K562 (cell line): Measurements from ENCODE around the gene SPZ1. TPM values are rescaled to one million over a fixed set of nuclear protein-coding genes. Genes with fewer than 3 reads are reported as not detected.

Source experiments
- ATAC-seq: fragments of 200-7000 bp; cut with Tn5 transposase; 3 replicates; pipeline ENCODE4 v1.9.1; 2020; ENCODE audit warnings: moderate library complexity
- BruUV-seq: library from RNA; stranded (reverse); fragments of 400-500 nt; replicated peaks from 2 replicates; lab custom pipeline; 2021; lab: Mats Ljungman, UMichigan
- CTCF ChIA-PET: fragments of 300-600 bp; formaldehyde crosslinking; extraction: SDS; loops from one replicate; lab custom pipeline; 2021; ENCODE audit warnings: low intra/inter-chr PET ratio; lab: Yijun Ruan, JAX
- POLR2A ChIA-PET: fragments of 300-600, 350-650 bp; sonication (Branson Sonifier 250); formaldehyde crosslinking; extraction: SDS; loops from one replicate; lab custom pipeline; 2021; ENCODE audit warnings: antibody characterized with exemption, inconsistent platforms; lab: Yijun Ruan, JAX
- DNase-seq, 4 experiments: peaks; one replicate each; pipeline versions ENCODE4 v3.0.0 to v3.0.0-alpha.2; 2011 to 2018; ENCODE audit warnings: low spot score in 3 of 4, mixed read lengths in 3 of 4; ENCODE audit errors: extremely low read depth in 1 of 4
- FAIRE-seq: peaks from 2 replicates; lab custom pipeline; 2011; peaks lifted over from hg19 to GRCh38; lab: Jason Lieb, UNC
- H2AFZ ChIP-seq: 2 replicates; pipeline ENCODE4 v1.6.0; 2011; ENCODE audit warnings: low read depth, low read length, control low read depth, inconsistent platforms
- H3K27ac ChIP-seq: fragments of 200-600 bp; 3 replicates; pipeline ENCODE4 v1.8.0; 2011; ENCODE audit warnings: low read depth, mild to moderate bottlenecking, control low read depth, inconsistent platforms, low read length, moderate library complexity, mixed read lengths; ENCODE audit errors: extremely low read depth
- H3K27me3 ChIP-seq, 2 experiments: fragments of 300-600 bp in 1 of 2; 2 replicates in 1 of 2; 3 replicates in 1 of 2; pipeline versions ENCODE4 v1.6.0 to v1.8.0; 2011; ENCODE audit warnings: inconsistent platforms in 2 of 2, low read length in 2 of 2, mild to moderate bottlenecking in 1 of 2, mixed read lengths in 1 of 2, moderate library complexity in 1 of 2; ENCODE audit not compliant: control insufficient read depth in 2 of 2, insufficient read depth in 2 of 2
- H3K36me3 ChIP-seq: fragments of 300-600 bp; 3 replicates; pipeline ENCODE4 v1.8.0; 2011; ENCODE audit warnings: mild to moderate bottlenecking, low read length, inconsistent platforms; ENCODE audit not compliant: control insufficient read depth, insufficient read depth
- H3K4me1 ChIP-seq, 2 experiments: fragments of 200-600 bp in 1 of 2; replicated peaks in 1 of 2; 2 replicates in 1 of 2; 3 replicates in 1 of 2; pipeline versions ENCODE4 v1.5.1 to v1.8.0; 2011; ENCODE audit warnings: inconsistent platforms in 2 of 2, low read length in 2 of 2, mild to moderate bottlenecking in 1 of 2, mixed read lengths in 1 of 2, moderate library complexity in 1 of 2; ENCODE audit not compliant: control insufficient read depth in 2 of 2, insufficient read depth in 2 of 2
- H3K4me2 ChIP-seq: 2 replicates; pipeline ENCODE4 v1.6.1; 2011; ENCODE audit warnings: low read length, control low read depth, inconsistent platforms, mixed read lengths; ENCODE audit not compliant: insufficient read depth
- H3K4me3 ChIP-seq: fragments of 200-600 bp; sonication (generic), shearing (Covaris generic); 2 replicates; pipeline ENCODE4 v1.5.1; 2016; ENCODE audit warnings: control low read depth, inconsistent platforms
- H3K79me2 ChIP-seq: fragments of 200-600 bp; 3 replicates; pipeline ENCODE4 v1.8.0; 2011; ENCODE audit warnings: low read length, inconsistent platforms; ENCODE audit not compliant: control insufficient read depth, insufficient read depth
- H3K9ac ChIP-seq, 2 experiments: 2 replicates each; pipeline versions ENCODE4 v1.6.0 to v1.6.1; 2011; ENCODE audit warnings: low read depth in 2 of 2, low read length in 2 of 2, control low read depth in 1 of 2, inconsistent platforms in 1 of 2, mild to moderate bottlenecking in 1 of 2, mixed read lengths in 1 of 2; ENCODE audit not compliant: insufficient read depth in 1 of 2
- H3K9me1 ChIP-seq: one replicate; pipeline ENCODE4 v1.6.0; 2011; ENCODE audit warnings: inconsistent platforms, mild to moderate bottlenecking, low read length, moderate library complexity; ENCODE audit not compliant: control insufficient read depth, insufficient read depth
- H3K9me3 ChIP-seq: replicated peaks from 2 replicates; pipeline ENCODE4 v1.5.1; 2011; ENCODE audit warnings: low read depth, low read length, inconsistent platforms; ENCODE audit not compliant: control insufficient read depth, insufficient read depth
- H4K20me1 ChIP-seq: replicated peaks from 2 replicates; pipeline ENCODE4 v1.6.1; 2011; ENCODE audit warnings: low read length, inconsistent platforms, mixed read lengths; ENCODE audit not compliant: control insufficient read depth, insufficient read depth
- CBX5 ChIP-seq: IDR thresholded peaks from 2 replicates; pipeline ENCODE4 v1.6.1; 2014; ENCODE audit warnings: low read depth, borderline replicate concordance
- E2F5 ChIP-seq: sonication (generic); formaldehyde crosslinking; IDR thresholded peaks from 2 replicates; pipeline ENCODE4 v1.8.0; 2022; ENCODE audit warnings: mild to moderate bottlenecking, missing genetic modification reagents
- EP400 ChIP-seq: fragments of 450-650 bp; IDR thresholded peaks from 2 replicates; pipeline ENCODE4 v1.6.1; 2017; ENCODE audit warnings: antibody characterized with exemption, mild to moderate bottlenecking, moderate library complexity
- FOXP4 ChIP-seq: sonication (generic); formaldehyde crosslinking; IDR thresholded peaks from 2 replicates; pipeline ENCODE4 v1.8.0; 2022; ENCODE audit warnings: mild to moderate bottlenecking, missing genetic modification reagents, borderline replicate concordance
- HMBOX1 ChIP-seq: sonication (generic); IDR thresholded peaks from 2 replicates; pipeline ENCODE4 v1.6.1; 2016
- NRF1 ChIP-seq, 2 experiments: fragments of 450-650 bp; IDR thresholded peaks in 1 of 2; conservative IDR thresholded peaks in 1 of 2; 2 replicates each; pipeline ENCODE4 v1.6.1; 2014; ENCODE audit warnings: mild to moderate bottlenecking in 2 of 2
- PYGO2 ChIP-seq: fragments of 450-650 bp; IDR thresholded peaks from 2 replicates; pipeline ENCODE4 v1.6.1; 2016; ENCODE audit warnings: mild to moderate bottlenecking, missing genetic modification characterization, moderate library complexity, missing compliant biosample characterization
- RNF2 ChIP-seq: sonication (generic); IDR thresholded peaks from 2 replicates; pipeline ENCODE4 v1.6.1; 2016
- SRSF1 ChIP-seq: fragments of 200-400 bp; formaldehyde crosslinking; IDR thresholded peaks from 2 replicates; pipeline ENCODE4 v1.6.1; 2017; ENCODE audit warnings: mild to moderate bottlenecking, low read depth, low read length, moderate library complexity
- STAG1 ChIP-seq: sonication (generic); formaldehyde crosslinking; IDR thresholded peaks from 2 replicates; pipeline ENCODE4 v1.5.0; 2020; ENCODE audit warnings: missing genetic modification reagents, borderline replicate concordance
- TAL1 ChIP-seq: fragments of 450-650 bp; IDR thresholded peaks from 2 replicates; pipeline ENCODE4 v1.6.1; 2016; ENCODE audit warnings: mild to moderate bottlenecking
- ZBED1 ChIP-seq: IDR thresholded peaks from 2 replicates; pipeline ENCODE4 v1.6.1; 2014
- ZNF121 ChIP-seq: sonication (generic); formaldehyde crosslinking; conservative IDR thresholded peaks from 2 replicates; pipeline ENCODE4 v1.8.0; 2022; ENCODE audit warnings: missing genetic modification reagents
- ZNF146 ChIP-seq: IDR thresholded peaks from one replicate; pipeline ENCODE4 v1.6.1; 2018; ENCODE audit warnings: missing compliant biosample characterization; ENCODE audit not compliant: unreplicated experiment
- ZNF707 ChIP-seq: fragments of 250-450 bp; sonication (Bioruptor Pico); conservative IDR thresholded peaks from 2 replicates; pipeline ENCODE4 v1.8.0; 2022; ENCODE audit warnings: inconsistent platforms, mild to moderate bottlenecking, moderate library complexity
- ZNF79 ChIP-seq: fragments of 250-450 bp; sonication (Bioruptor Pico); IDR thresholded peaks from 2 replicates; pipeline ENCODE4 v1.4.0; 2020; ENCODE audit warnings: low read depth, mild to moderate bottlenecking, moderate library complexity
- ZSCAN29 ChIP-seq: fragments of 450-650 bp; IDR thresholded peaks from 2 replicates; pipeline ENCODE4 v1.6.1; 2017
- WGBS: fragments of 100-300 bp; shearing (Covaris generic); methylation state at CpG from one replicate; pipeline ENCODE4 v1.1.6; 2016; ENCODE audit warnings: low coverage, mixed read lengths; ENCODE audit not compliant: insufficient coverage; ENCODE audit errors: missing lambda C conversion rate; 5-methylcytosine and 5-hydroxymethylcytosine counted together
- in situ Hi-C: fragments of 300-500 bp; cut with MboI; formaldehyde crosslinking; loops from 4 replicates; pipeline ENCODE4 v1.15.0; 2018; ENCODE audit warnings: inconsistent platforms, mixed read lengths
- intact Hi-C: fragments of 100-400 bp; cut with micrococcal nuclease; formaldehyde crosslinking; loops from 2 replicates; pipeline ENCODE4 v1.14.2; 2022
- polyA plus RNA-seq, 8 experiments: library from polyadenylated mRNA; depleted of rRNA in 4 of 8; stranded (reverse) in 5 of 8; unstranded in 3 of 8; fragments of >200 nt; fragmentation: Nextera tagmentation in 2 of 8; fragmentation: Illumina TruSeq in 1 of 8; extraction: Ambion mirVana in 2 of 8; extraction: Trizol in 1 of 8; gene quantifications; 2 replicates each; pipeline versions ENCODE4 v1.2.1 to v1.2.3, GENCODE V29; 2011 to 2014; ENCODE audit warnings: inconsistent platforms in 1 of 8, missing spikeins in 1 of 8
- total RNA-seq, 7 experiments: library from RNA; depleted of rRNA in 6 of 7; stranded (reverse); fragments of >200 nt in 6 of 7; fragmentation: Illumina TruSeq in 2 of 7; extraction: Trizol in 2 of 7; gene quantifications; 2 replicates each; pipeline versions ENCODE4 v1.2.1 to v1.2.3, GENCODE V29; 2011 to 2021; ENCODE audit warnings: low replicate concordance in 1 of 7

SPZ1 gene
- total and polyA plus RNA-seq, 9 of the 15 experiments (the other 6 are each of a cell fraction or from before 2014, with no cell fraction given), result not detected

GRCh38 chr5:80324912-80325311 is 5.1 kb downstream of the SPZ1 start (continued):
- TF ChIP-seq STAG1 (CRISPR knock-in tag), result no peak

- Histone ChIP-seq H3K4me1 (no peaks in the 10 kb centered on the region), H3K79me2 (no peaks in the 10 kb centered on the region), H3K9ac (no peak overlapping the region), H3K9me1 (no peaks in the 10 kb centered on the region), H4K20me1 (no peaks in the 10 kb centered on the region), H3K4me3 (no peak overlapping the region), H3K9me3 (no peaks in the 10 kb centered on the region), H3K36me3 (no peaks in the 10 kb centered on the region), H3K27ac (no peak overlapping the region), H3K27me3 (peaks cover 5 to 8% of the 10 kb centered on the region in 2 experiments; a peak in 4 of 5 replicates), H2AFZ (no peak overlapping the region), H3K4me2 (no peak overlapping the region)
- no peak for DNase-seq
- POLR2A ChIA-PET, result no interaction called here
- ATAC-seq, result no peak
- CTCF ChIA-PET, result no interaction called here
- BruUV-seq, result no TSS peak
- FAIRE-seq, result no peak
- intact Hi-C loops (loop anchor here (10.0 kb wide), 1 partner anchor 158 kb away; the partner anchor contains the start of gene FAM151B), in situ Hi-C loops (no loop called here)
- 16% methylated on average over 1 of the region's 1 CpG for WGBS
- TF ChIP-seq ZNF79 (CRISPR knock-in tag) (no peak), CBX5 (no peak), RNF2 (no peak), SRSF1 (no peak), HMBOX1 (no peak), ZNF121 (CRISPR knock-in tag) (no peak), EP400 (no peak), ZNF707 (CRISPR knock-in tag) (no peak), ZNF146 (CRISPR knock-in tag) (no peak), TAL1 (no peak), ZBED1 (no peak), PYGO2 (tag) (no peak), FOXP4 (no peak), E2F5 (CRISPR knock-in tag) (no peak), ZSCAN29 (no peak), NRF1 (conservative IDR thresholded peaks at IDR 0.05 in 1 of 2, IDR thresholded peaks at IDR 0.05 in 1 of 2) (no peak)
Measured at GRCh38 chr5:80326468-80326867, 6.7 kb downstream of the SPZ1 start.
